Measurements from ENCODE around the gene DNAH7.

- no peak for TF ChIP-seq CTCF (conservative IDR thresholded peaks at IDR 0.05; ENCODE audit: low read depth in 2 of 2)
- no peak for TF ChIP-seq EZH2 (IDR thresholded peaks at IDR 0.05; ENCODE audit: low read depth, unreplicated experiment)
- no peak for TF ChIP-seq REST (IDR thresholded peaks at IDR 0.05; ENCODE audit: unreplicated experiment)
- no peak for TF ChIP-seq EZH2phosphoT487 (IDR thresholded peaks at IDR 0.05; ENCODE audit: unreplicated experiment)
- no peak for TF ChIP-seq POLR2AphosphoS5 (IDR thresholded peaks at IDR 0.05; ENCODE audit: low read depth)
- no peak for TF ChIP-seq ZNF114 (CRISPR knock-in tag; IDR thresholded peaks at IDR 0.05)
- no peak for TF ChIP-seq CREB1 (CRISPR knock-in tag; IDR thresholded peaks at IDR 0.05; ENCODE audit: low read depth)
These were observed 22.3 kb downstream of the DNAH7 start for GRCh38 chr2:196046123-196046917.
